HEK293 (cell line): ENCODE results near the gene RGS7.

Experiments used
- IKZF3 ChIP-seq: fragments of 450-650 bp; IDR thresholded peaks from 2 replicates; pipeline ENCODE4 v1.5.0; 2018; ENCODE audit warnings: missing biosample characterization, mild to moderate bottlenecking, missing genetic modification characterization, moderate library complexity
- MEIS1 ChIP-seq: sonication (generic); formaldehyde crosslinking; IDR thresholded peaks from 2 replicates; pipeline ENCODE4 v1.8.1; 2022; ENCODE audit warnings: missing genetic modification reagents, mild to moderate bottlenecking, borderline replicate concordance
- REPIN1 ChIP-seq: fragments of 450-650 bp; formaldehyde crosslinking; IDR thresholded peaks from 2 replicates; pipeline ENCODE4 v1.5.1; 2017; ENCODE audit warnings: missing biosample characterization, missing genetic modification characterization, low read depth
- SETDB1 ChIP-seq: IDR thresholded peaks from one replicate; pipeline ENCODE4 v1.6.1; 2017; ENCODE audit warnings: mild to moderate bottlenecking, low read length, moderate library complexity, mixed read lengths; ENCODE audit not compliant: insufficient read length
- ZEB2 ChIP-seq: fragments of 450-650 bp; formaldehyde crosslinking; IDR thresholded peaks from 2 replicates; pipeline ENCODE4 v1.5.1; 2016; ENCODE audit warnings: missing biosample characterization, missing genetic modification characterization
- ZNF121 ChIP-seq: fragments of 450-650 bp; formaldehyde crosslinking; IDR thresholded peaks from 2 replicates; pipeline ENCODE4 v1.5.1; 2016; ENCODE audit warnings: missing biosample characterization, missing genetic modification characterization
- ZNF16 ChIP-seq: fragments of 450-650 bp; formaldehyde crosslinking; IDR thresholded peaks from 2 replicates; pipeline ENCODE4 v1.5.1; 2016; ENCODE audit warnings: low read depth, missing biosample characterization, missing genetic modification characterization
- ZNF23 ChIP-seq: fragments of 450-650 bp; formaldehyde crosslinking; IDR thresholded peaks from 2 replicates; pipeline ENCODE4 v1.5.1; 2016; ENCODE audit warnings: missing biosample characterization, missing genetic modification characterization, borderline replicate concordance
- ZNF248 ChIP-seq: fragments of 450-650 bp; formaldehyde crosslinking; IDR thresholded peaks from 2 replicates; pipeline ENCODE4 v1.5.1; 2017; ENCODE audit warnings: missing biosample characterization, missing genetic modification characterization
- ZNF292 ChIP-seq: fragments of 450-650 bp; formaldehyde crosslinking; IDR thresholded peaks from 2 replicates; pipeline ENCODE4 v1.5.1; 2016; ENCODE audit warnings: low read depth, missing biosample characterization, missing genetic modification characterization, borderline replicate concordance
- ZNF501 ChIP-seq: fragments of 450-650 bp; formaldehyde crosslinking; IDR thresholded peaks from 2 replicates; pipeline ENCODE4 v1.5.1; 2016; ENCODE audit warnings: missing biosample characterization, missing genetic modification characterization
- ZNF514 ChIP-seq: fragments of 450-650 bp; formaldehyde crosslinking; IDR thresholded peaks from 2 replicates; pipeline ENCODE4 v1.5.1; 2016; ENCODE audit warnings: missing biosample characterization, missing genetic modification characterization
- ZNF560 ChIP-seq: fragments of 450-650 bp; formaldehyde crosslinking; IDR thresholded peaks from 2 replicates; pipeline ENCODE4 v1.5.1; 2017; ENCODE audit warnings: missing biosample characterization, missing genetic modification characterization, borderline replicate concordance
- ZNF624 ChIP-seq: fragments of 450-650 bp; formaldehyde crosslinking; IDR thresholded peaks from 2 replicates; pipeline ENCODE4 v1.5.1; 2017; ENCODE audit warnings: missing biosample characterization, missing genetic modification characterization
- ZNF777 ChIP-seq: fragments of 450-650 bp; formaldehyde crosslinking; IDR thresholded peaks from 2 replicates; pipeline ENCODE4 v1.5.1; 2017; ENCODE audit warnings: missing biosample characterization, missing genetic modification characterization, borderline replicate concordance
- ZNF837 ChIP-seq: fragments of 450-650 bp; formaldehyde crosslinking; IDR thresholded peaks from 2 replicates; pipeline ENCODE4 v1.5.1; 2016; ENCODE audit warnings: missing biosample characterization, missing genetic modification characterization
- ZNF843 ChIP-seq: fragments of 450-650 bp; formaldehyde crosslinking; IDR thresholded peaks from 2 replicates; pipeline ENCODE4 v1.5.1; 2016; ENCODE audit warnings: missing biosample characterization, missing genetic modification characterization
- TF ChIP-seq, protein P1 (sequence below): fragments of 450-650 bp; formaldehyde crosslinking; IDR thresholded peaks from 2 replicates; pipeline ENCODE4 v1.5.1; 2016; ENCODE audit warnings: missing biosample characterization, missing genetic modification characterization
- TF ChIP-seq, protein P2 (sequence below): fragments of 450-650 bp; formaldehyde crosslinking; IDR thresholded peaks from 2 replicates; pipeline ENCODE4 v1.5.0; 2017; ENCODE audit warnings: missing biosample characterization, missing genetic modification characterization, borderline replicate concordance
- TF ChIP-seq, protein P3 (sequence below): fragments of 450-650 bp; formaldehyde crosslinking; IDR thresholded peaks from 2 replicates; pipeline ENCODE4 v1.5.1; 2017; ENCODE audit warnings: missing biosample characterization, missing genetic modification characterization
- TF ChIP-seq, protein P4 (sequence below): fragments of 450-650 bp; formaldehyde crosslinking; IDR thresholded peaks from 2 replicates; pipeline ENCODE4 v1.5.1; 2016; ENCODE audit warnings: missing biosample characterization, missing genetic modification characterization, borderline replicate concordance
- TF ChIP-seq, protein P5 (sequence below): fragments of 450-650 bp; formaldehyde crosslinking; IDR thresholded peaks from 2 replicates; pipeline ENCODE4 v1.5.1; 2016; ENCODE audit warnings: missing biosample characterization, missing genetic modification characterization
- TF ChIP-seq, protein P6 (sequence below): fragments of 450-650 bp; formaldehyde crosslinking; IDR thresholded peaks from 2 replicates; pipeline ENCODE4 v1.5.1; 2016; ENCODE audit warnings: missing biosample characterization, missing genetic modification characterization
- TF ChIP-seq, protein P7 (sequence below): fragments of 450-650 bp; formaldehyde crosslinking; IDR thresholded peaks from 2 replicates; pipeline ENCODE4 v1.5.1; 2016; ENCODE audit warnings: missing biosample characterization, missing genetic modification characterization

Gene RGS7

DNA sequence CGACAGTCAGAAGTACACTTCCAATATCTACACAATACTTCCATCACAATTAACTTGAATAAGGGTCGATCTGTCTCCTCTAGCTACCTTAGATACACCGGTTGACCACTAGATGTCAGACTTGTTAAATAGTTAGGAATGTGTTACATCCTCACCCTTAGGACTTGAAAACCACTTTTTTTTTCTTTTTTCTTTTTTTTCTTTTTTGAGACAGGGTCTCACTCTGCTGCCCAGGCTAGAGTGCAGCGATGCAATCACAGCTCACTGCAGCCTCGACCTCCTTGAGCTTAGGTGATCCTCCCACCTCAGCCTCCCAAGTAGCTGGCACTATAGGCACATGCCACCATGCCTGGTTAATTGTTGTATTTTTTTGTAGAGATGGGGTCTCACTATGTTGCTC is 624.6 kb downstream of the RGS7 start (continued):
- TF ChIP-seq, protein P1, sequence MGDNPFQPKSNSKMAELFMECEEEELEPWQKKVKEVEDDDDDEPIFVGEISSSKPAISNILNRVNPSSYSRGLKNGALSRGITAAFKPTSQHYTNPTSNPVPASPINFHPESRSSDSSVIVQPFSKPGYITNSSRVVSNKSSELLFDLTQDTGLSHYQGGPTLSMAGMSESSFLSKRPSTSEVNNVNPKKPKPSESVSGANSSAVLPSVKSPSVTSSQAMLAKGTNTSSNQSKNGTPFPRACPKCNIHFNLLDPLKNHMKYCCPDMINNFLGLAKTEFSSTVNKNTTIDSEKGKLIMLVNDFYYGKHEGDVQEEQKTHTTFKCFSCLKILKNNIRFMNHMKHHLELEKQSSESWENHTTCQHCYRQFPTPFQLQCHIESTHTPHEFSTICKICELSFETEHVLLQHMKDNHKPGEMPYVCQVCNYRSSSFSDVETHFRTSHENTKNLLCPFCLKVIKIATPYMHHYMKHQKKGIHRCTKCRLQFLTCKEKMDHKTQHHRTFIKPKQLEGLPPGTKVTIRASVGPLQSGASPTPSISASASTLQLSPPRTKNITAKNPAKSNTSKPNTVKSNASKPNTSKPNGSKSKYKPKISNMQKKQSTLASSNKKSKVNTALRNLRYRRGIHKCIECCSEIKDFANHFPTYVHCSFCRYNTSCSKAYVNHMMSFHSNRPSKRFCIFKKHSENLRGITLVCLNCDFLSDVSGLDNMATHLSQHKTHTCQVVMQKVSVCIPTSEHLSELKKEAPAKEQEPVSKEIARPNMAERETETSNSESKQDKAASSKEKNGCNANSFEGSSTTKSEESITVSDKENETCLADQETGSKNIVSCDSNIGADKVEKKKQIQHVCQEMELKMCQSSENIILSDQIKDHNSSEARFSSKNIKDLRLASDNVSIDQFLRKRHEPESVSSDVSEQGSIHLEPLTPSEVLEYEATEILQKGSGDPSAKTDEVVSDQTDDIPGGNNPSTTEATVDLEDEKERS (tag by site-specific recombination), result no peak
- TF ChIP-seq IKZF3 (tag by site-specific recombination) (no peak), ZNF16 (tag by site-specific recombination) (no peak), ZNF121 (peak; percentile 98), ZNF837 (tag by site-specific recombination) (no peak), ZNF501 (tag by site-specific recombination) (no peak), ZNF292 (tag by site-specific recombination) (no peak), ZNF843 (tag by site-specific recombination) (no peak), ZNF514 (tag by site-specific recombination) (no peak), ZNF248 (no peak), SETDB1 (no peak), ZNF624 (tag by site-specific recombination) (no peak), ZNF23 (no peak), REPIN1 (tag by site-specific recombination) (no peak), MEIS1 (CRISPR knock-in tag) (no peak), ZEB2 (tag by site-specific recombination) (0 out of 2 replicates have a peak, but pooled peaks have one; percentile 26), ZNF777 (no peak), ZNF560 (no peak)
- TF ChIP-seq, protein P2, sequence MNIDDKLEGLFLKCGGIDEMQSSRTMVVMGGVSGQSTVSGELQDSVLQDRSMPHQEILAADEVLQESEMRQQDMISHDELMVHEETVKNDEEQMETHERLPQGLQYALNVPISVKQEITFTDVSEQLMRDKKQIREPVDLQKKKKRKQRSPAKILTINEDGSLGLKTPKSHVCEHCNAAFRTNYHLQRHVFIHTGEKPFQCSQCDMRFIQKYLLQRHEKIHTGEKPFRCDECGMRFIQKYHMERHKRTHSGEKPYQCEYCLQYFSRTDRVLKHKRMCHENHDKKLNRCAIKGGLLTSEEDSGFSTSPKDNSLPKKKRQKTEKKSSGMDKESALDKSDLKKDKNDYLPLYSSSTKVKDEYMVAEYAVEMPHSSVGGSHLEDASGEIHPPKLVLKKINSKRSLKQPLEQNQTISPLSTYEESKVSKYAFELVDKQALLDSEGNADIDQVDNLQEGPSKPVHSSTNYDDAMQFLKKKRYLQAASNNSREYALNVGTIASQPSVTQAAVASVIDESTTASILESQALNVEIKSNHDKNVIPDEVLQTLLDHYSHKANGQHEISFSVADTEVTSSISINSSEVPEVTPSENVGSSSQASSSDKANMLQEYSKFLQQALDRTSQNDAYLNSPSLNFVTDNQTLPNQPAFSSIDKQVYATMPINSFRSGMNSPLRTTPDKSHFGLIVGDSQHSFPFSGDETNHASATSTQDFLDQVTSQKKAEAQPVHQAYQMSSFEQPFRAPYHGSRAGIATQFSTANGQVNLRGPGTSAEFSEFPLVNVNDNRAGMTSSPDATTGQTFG (tag by site-specific recombination), result no peak
- TF ChIP-seq, protein P3, sequence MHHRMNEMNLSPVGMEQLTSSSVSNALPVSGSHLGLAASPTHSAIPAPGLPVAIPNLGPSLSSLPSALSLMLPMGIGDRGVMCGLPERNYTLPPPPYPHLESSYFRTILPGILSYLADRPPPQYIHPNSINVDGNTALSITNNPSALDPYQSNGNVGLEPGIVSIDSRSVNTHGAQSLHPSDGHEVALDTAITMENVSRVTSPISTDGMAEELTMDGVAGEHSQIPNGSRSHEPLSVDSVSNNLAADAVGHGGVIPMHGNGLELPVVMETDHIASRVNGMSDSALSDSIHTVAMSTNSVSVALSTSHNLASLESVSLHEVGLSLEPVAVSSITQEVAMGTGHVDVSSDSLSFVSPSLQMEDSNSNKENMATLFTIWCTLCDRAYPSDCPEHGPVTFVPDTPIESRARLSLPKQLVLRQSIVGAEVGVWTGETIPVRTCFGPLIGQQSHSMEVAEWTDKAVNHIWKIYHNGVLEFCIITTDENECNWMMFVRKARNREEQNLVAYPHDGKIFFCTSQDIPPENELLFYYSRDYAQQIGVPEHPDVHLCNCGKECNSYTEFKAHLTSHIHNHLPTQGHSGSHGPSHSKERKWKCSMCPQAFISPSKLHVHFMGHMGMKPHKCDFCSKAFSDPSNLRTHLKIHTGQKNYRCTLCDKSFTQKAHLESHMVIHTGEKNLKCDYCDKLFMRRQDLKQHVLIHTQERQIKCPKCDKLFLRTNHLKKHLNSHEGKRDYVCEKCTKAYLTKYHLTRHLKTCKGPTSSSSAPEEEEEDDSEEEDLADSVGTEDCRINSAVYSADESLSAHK (tag by site-specific recombination), result no peak
- TF ChIP-seq, protein P4, sequence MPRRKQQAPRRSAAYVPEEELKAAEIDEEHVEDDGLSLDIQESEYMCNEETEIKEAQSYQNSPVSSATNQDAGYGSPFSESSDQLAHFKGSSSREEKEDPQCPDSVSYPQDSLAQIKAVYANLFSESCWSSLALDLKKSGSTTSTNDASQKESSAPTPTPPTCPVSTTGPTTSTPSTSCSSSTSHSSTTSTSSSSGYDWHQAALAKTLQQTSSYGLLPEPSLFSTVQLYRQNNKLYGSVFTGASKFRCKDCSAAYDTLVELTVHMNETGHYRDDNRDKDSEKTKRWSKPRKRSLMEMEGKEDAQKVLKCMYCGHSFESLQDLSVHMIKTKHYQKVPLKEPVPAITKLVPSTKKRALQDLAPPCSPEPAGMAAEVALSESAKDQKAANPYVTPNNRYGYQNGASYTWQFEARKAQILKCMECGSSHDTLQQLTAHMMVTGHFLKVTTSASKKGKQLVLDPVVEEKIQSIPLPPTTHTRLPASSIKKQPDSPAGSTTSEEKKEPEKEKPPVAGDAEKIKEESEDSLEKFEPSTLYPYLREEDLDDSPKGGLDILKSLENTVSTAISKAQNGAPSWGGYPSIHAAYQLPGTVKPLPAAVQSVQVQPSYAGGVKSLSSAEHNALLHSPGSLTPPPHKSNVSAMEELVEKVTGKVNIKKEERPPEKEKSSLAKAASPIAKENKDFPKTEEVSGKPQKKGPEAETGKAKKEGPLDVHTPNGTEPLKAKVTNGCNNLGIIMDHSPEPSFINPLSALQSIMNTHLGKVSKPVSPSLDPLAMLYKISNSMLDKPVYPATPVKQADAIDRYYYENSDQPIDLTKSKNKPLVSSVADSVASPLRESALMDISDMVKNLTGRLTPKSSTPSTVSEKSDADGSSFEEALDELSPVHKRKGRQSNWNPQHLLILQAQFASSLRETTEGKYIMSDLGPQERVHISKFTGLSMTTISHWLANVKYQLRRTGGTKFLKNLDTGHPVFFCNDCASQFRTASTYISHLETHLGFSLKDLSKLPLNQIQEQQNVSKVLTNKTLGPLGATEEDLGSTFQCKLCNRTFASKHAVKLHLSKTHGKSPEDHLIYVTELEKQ (tag by site-specific recombination), result no peak
- TF ChIP-seq, protein P5, sequence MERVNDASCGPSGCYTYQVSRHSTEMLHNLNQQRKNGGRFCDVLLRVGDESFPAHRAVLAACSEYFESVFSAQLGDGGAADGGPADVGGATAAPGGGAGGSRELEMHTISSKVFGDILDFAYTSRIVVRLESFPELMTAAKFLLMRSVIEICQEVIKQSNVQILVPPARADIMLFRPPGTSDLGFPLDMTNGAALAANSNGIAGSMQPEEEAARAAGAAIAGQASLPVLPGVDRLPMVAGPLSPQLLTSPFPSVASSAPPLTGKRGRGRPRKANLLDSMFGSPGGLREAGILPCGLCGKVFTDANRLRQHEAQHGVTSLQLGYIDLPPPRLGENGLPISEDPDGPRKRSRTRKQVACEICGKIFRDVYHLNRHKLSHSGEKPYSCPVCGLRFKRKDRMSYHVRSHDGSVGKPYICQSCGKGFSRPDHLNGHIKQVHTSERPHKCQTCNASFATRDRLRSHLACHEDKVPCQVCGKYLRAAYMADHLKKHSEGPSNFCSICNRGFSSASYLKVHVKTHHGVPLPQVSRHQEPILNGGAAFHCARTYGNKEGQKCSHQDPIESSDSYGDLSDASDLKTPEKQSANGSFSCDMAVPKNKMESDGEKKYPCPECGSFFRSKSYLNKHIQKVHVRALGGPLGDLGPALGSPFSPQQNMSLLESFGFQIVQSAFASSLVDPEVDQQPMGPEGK (tag by site-specific recombination), result no peak
- TF ChIP-seq, protein P6, sequence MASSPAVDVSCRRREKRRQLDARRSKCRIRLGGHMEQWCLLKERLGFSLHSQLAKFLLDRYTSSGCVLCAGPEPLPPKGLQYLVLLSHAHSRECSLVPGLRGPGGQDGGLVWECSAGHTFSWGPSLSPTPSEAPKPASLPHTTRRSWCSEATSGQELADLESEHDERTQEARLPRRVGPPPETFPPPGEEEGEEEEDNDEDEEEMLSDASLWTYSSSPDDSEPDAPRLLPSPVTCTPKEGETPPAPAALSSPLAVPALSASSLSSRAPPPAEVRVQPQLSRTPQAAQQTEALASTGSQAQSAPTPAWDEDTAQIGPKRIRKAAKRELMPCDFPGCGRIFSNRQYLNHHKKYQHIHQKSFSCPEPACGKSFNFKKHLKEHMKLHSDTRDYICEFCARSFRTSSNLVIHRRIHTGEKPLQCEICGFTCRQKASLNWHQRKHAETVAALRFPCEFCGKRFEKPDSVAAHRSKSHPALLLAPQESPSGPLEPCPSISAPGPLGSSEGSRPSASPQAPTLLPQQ (tag by site-specific recombination), result no peak
- TF ChIP-seq, protein P7, sequence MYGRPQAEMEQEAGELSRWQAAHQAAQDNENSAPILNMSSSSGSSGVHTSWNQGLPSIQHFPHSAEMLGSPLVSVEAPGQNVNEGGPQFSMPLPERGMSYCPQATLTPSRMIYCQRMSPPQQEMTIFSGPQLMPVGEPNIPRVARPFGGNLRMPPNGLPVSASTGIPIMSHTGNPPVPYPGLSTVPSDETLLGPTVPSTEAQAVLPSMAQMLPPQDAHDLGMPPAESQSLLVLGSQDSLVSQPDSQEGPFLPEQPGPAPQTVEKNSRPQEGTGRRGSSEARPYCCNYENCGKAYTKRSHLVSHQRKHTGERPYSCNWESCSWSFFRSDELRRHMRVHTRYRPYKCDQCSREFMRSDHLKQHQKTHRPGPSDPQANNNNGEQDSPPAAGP (tag by site-specific recombination), result no peak
- TF ChIP-seq, all 188 proteins: peak for 6
